GM12878 (cell line): Measurements from ENCODE around the gene CEBPB. TPM values are rescaled to one million over a fixed set of nuclear protein-coding genes. Genes with fewer than 3 reads are reported as not detected.

Experiments used
- ATAC-seq: fragments of 200-7000 bp; cut with Tn5 transposase; 3 replicates; pipeline ENCODE4 v1.9.1; 2020; ENCODE audit warnings: mild to moderate bottlenecking, moderate library complexity
- BruUV-seq: library from RNA; stranded (reverse); fragments of 400-500 nt; replicated peaks from 2 replicates; lab custom pipeline; 2021; lab: Mats Ljungman, UMichigan
- CTCF ChIA-PET: fragments of 300-600 bp; sonication (Branson Sonifier 250); formaldehyde crosslinking; extraction: SDS; loops from one replicate; lab custom pipeline; 2021; ENCODE audit warnings: inconsistent platforms; lab: Yijun Ruan, JAX
- POLR2A ChIA-PET: fragments of 350-600 bp; formaldehyde crosslinking; extraction: SDS; loops from one replicate; lab custom pipeline; 2021; ENCODE audit warnings: inconsistent platforms; lab: Charles Lee
- RAD21 ChIA-PET: fragments of 300-600 bp; sonication (Branson Sonifier 250); formaldehyde crosslinking; loops from one replicate; lab custom pipeline; 2023; ENCODE audit warnings: antibody characterized with exemption; ENCODE audit not compliant: unreplicated experiment; lab: Charles Lee
- SMC1A ChIA-PET: fragments of 300-600 bp; sonication (Branson Sonifier 250); formaldehyde crosslinking; loops from one replicate; lab custom pipeline; 2023; ENCODE audit not compliant: unreplicated experiment, uncharacterized antibody; lab: Charles Lee
- DNase-seq: peaks from one replicate; pipeline ENCODE4 v3.0.0-alpha.2; 2011; ENCODE audit warnings: low read depth, low spot score
- FAIRE-seq: peaks from 3 replicates; lab custom pipeline; 2011; peaks lifted over from hg19 to GRCh38; lab: Jason Lieb, UNC
- H2AFZ ChIP-seq: 2 replicates; pipeline ENCODE4 v1.6.0; 2011; ENCODE audit warnings: low read depth, low read length, control low read depth; ENCODE audit not compliant: control insufficient read depth
- H3K27ac ChIP-seq: 2 replicates; pipeline ENCODE4 v1.5.1; 2011; ENCODE audit warnings: control low read depth; ENCODE audit not compliant: control insufficient read depth, insufficient read depth
- H3K27me3 ChIP-seq, 2 experiments: replicated peaks in 1 of 2; 2 replicates each; pipeline versions ENCODE4 v1.6.0 to v1.6.1; 2011; ENCODE audit warnings: low read length in 1 of 2; ENCODE audit not compliant: control insufficient read depth in 2 of 2, insufficient read depth in 2 of 2
- H3K36me3 ChIP-seq, 2 experiments: 2 replicates each; pipeline ENCODE4 v1.5.1; 2011; ENCODE audit warnings: low read length in 1 of 2; ENCODE audit not compliant: control insufficient read depth in 2 of 2, insufficient read depth in 2 of 2
- H3K4me1 ChIP-seq: 2 replicates; pipeline ENCODE4 v1.6.1; 2011; ENCODE audit warnings: mild to moderate bottlenecking, low read length, moderate library complexity, mixed read lengths; ENCODE audit not compliant: control insufficient read depth, insufficient read depth
- H3K4me2 ChIP-seq: 2 replicates; pipeline ENCODE4 v1.6.0; 2011; ENCODE audit warnings: control low read depth; ENCODE audit not compliant: control insufficient read depth, insufficient read depth
- H3K4me3 ChIP-seq: fragments of 200-600 bp; sonication (generic); 2 replicates; pipeline ENCODE4 v1.5.1; 2016
- H3K79me2 ChIP-seq: 2 replicates; pipeline ENCODE4 v1.6.0; 2011; ENCODE audit warnings: low read length; ENCODE audit not compliant: control insufficient read depth, insufficient read depth
- H3K9ac ChIP-seq: 2 replicates; pipeline ENCODE4 v1.8.0; 2011; ENCODE audit warnings: low read length, control low read depth, mixed read lengths; ENCODE audit not compliant: control insufficient read depth, insufficient read depth
- H3K9me3 ChIP-seq: replicated peaks from 3 replicates; pipeline ENCODE4 v1.5.1; 2011; ENCODE audit warnings: mild to moderate bottlenecking, low read length; ENCODE audit not compliant: control insufficient read depth, insufficient read depth
- H4K20me1 ChIP-seq: 2 replicates; pipeline ENCODE4 v1.6.0; 2011; ENCODE audit not compliant: control insufficient read depth, insufficient read depth
- CREM ChIP-seq: IDR thresholded peaks from 2 replicates; pipeline ENCODE4 v1.6.1; 2014; ENCODE audit warnings: antibody characterized with exemption, low read depth
- HCFC1 ChIP-seq: fragments of 150-350 bp; IDR thresholded peaks from 2 replicates; pipeline ENCODE4 v1.6.1; 2014; ENCODE audit warnings: low read length
- KDM1A ChIP-seq: fragments of 200-600 bp; sonication (generic); IDR thresholded peaks from 2 replicates; pipeline ENCODE4 v1.6.1; 2016; ENCODE audit warnings: borderline replicate concordance
- MEF2B ChIP-seq: fragments of 450-650 bp; IDR thresholded peaks from 2 replicates; pipeline ENCODE4 v1.6.1; 2018; ENCODE audit warnings: mild to moderate bottlenecking, moderate library complexity; ENCODE audit not compliant: partially characterized antibody, poor library complexity, severe bottlenecking
- NFXL1 ChIP-seq: fragments of 450-650 bp; IDR thresholded peaks from 2 replicates; pipeline ENCODE4 v1.6.1; 2017; ENCODE audit warnings: antibody characterized with exemption, mild to moderate bottlenecking, borderline replicate concordance
- SMARCA5 ChIP-seq: fragments of 450-650 bp; IDR thresholded peaks from 2 replicates; pipeline ENCODE4 v1.6.1; 2017; ENCODE audit warnings: mild to moderate bottlenecking
- WGBS: methylation state at CpG from one replicate; pipeline ENCODE4 v1.1.6; 2016; ENCODE audit warnings: low lambda C conversion rate; ENCODE audit not compliant: insufficient replicate concordance, insufficient coverage; ENCODE audit errors: missing lambda C conversion rate; 5-methylcytosine and 5-hydroxymethylcytosine counted together
- in situ Hi-C: fragments of 300-500 bp; cut with MboI; formaldehyde crosslinking; loops from 9 replicates; pipeline ENCODE4 v1.14.3; 2018; ENCODE audit warnings: mixed read lengths
- intact Hi-C: fragments of 100-400 bp; cut with micrococcal nuclease; formaldehyde crosslinking; loops from one replicate; pipeline ENCODE4 v1.14.2; 2022; ENCODE audit not compliant: unreplicated experiment
- polyA plus RNA-seq, 11 experiments: library from polyadenylated mRNA; depleted of rRNA in 4 of 11; unstranded in 6 of 11; stranded (reverse) in 5 of 11; fragments of >200 nt; fragmentation: Nextera tagmentation in 4 of 11; fragmentation: Illumina TruSeq in 1 of 11; extraction: Ambion mirVana in 4 of 11; extraction: Trizol in 1 of 11; gene quantifications; 1 replicate in 1 of 11; 2 replicates in 10 of 11; pipeline versions ENCODE4 v1.2.1 to v1.2.3, GENCODE V29; 2011 to 2016; ENCODE audit warnings: inconsistent platforms in 2 of 11, missing spikeins in 2 of 11, low read depth in 1 of 11
- total RNA-seq, 4 experiments: library from RNA; depleted of rRNA in 3 of 4; stranded (reverse); fragments of >200 nt in 3 of 4; fragmentation: Illumina TruSeq in 1 of 4; extraction: Trizol in 1 of 4; gene quantifications; 2 replicates each; pipeline versions ENCODE4 v1.2.1 to v1.2.3, GENCODE V29; 2013 to 2021
- TF ChIP-seq, protein P1 (sequence below): fragments of 450-650 bp; IDR thresholded peaks from 2 replicates; pipeline ENCODE4 v1.6.1; 2017; ENCODE audit warnings: borderline replicate concordance
- TF ChIP-seq, protein P2 (sequence below): fragments of 450-650 bp; IDR thresholded peaks from 2 replicates; pipeline ENCODE4 v1.6.1; 2018; ENCODE audit warnings: borderline replicate concordance, mild to moderate bottlenecking; ENCODE audit not compliant: partially characterized antibody

Gene CEBPB
- total and polyA plus RNA-seq, 10 of the 15 experiments (the other 5 are each of a cell fraction or from before 2014, with no cell fraction given): 0.18 to 8.8 (median 1.6) TPM

DNA sequence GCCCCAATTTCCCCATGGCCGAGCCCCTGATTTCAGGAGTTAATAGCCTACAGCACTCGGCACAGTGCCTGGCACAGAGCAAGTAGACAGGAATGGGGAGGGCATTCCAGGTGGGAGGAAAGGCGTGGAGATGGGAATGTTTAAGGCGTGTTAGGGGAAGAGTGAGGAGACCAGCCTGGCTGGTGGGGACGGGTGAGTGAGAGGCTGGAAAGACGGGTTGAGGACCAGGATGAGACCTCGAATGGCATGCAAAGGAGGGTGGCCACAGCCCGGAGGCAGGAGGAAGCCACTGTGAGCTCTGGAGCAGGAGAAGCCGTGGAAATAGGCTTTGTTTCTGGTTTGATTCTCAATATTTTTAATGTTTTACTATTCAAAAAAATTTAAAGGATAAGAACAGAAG, 49.5 kb downstream of the CEBPB start:
- in situ Hi-C loops (no loop called here), intact Hi-C loops (no loop called here)
- H3K27ac ChIP-seq: no peak overlapping the region
- H2AFZ ChIP-seq: no peak overlapping the region
- H4K20me1 ChIP-seq: no peaks in the 10 kb centered on the region
- no peaks in the 10 kb centered on the region for H3K36me3 ChIP-seq
- TF ChIP-seq CREM: no peak
- TF ChIP-seq, protein P1, sequence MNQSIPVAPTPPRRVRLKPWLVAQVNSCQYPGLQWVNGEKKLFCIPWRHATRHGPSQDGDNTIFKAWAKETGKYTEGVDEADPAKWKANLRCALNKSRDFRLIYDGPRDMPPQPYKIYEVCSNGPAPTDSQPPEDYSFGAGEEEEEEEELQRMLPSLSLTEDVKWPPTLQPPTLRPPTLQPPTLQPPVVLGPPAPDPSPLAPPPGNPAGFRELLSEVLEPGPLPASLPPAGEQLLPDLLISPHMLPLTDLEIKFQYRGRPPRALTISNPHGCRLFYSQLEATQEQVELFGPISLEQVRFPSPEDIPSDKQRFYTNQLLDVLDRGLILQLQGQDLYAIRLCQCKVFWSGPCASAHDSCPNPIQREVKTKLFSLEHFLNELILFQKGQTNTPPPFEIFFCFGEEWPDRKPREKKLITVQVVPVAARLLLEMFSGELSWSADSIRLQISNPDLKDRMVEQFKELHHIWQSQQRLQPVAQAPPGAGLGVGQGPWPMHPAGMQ: no peak
- TF ChIP-seq MEF2B: no peak
- no peak for TF ChIP-seq HCFC1
- no peak for TF ChIP-seq SMARCA5
- TF ChIP-seq, protein P2, sequence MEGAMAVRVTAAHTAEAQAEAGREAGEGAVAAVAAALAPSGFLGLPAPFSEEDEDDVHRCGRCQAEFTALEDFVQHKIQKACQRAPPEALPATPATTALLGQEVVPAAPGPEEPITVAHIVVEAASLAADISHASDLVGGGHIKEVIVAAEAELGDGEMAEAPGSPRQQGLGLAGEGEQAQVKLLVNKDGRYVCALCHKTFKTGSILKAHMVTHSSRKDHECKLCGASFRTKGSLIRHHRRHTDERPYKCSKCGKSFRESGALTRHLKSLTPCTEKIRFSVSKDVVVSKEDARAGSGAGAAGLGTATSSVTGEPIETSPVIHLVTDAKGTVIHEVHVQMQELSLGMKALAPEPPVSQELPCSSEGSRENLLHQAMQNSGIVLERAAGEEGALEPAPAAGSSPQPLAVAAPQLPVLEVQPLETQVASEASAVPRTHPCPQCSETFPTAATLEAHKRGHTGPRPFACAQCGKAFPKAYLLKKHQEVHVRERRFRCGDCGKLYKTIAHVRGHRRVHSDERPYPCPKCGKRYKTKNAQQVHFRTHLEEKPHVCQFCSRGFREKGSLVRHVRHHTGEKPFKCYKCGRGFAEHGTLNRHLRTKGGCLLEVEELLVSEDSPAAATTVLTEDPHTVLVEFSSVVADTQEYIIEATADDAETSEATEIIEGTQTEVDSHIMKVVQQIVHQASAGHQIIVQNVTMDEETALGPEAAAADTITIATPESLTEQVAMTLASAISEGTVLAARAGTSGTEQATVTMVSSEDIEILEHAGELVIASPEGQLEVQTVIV: no peak
- TF ChIP-seq NFXL1: no peak
- TF ChIP-seq KDM1A: no peak
- TF ChIP-seq, all 136 proteins: peak for 0
- BruUV-seq: no TSS peak
- Histone ChIP-seq H3K4me3 (no peak overlapping the region), H3K4me2 (no peak overlapping the region), H3K79me2 (no peaks in the 10 kb centered on the region), H3K9me3 (no peaks in the 10 kb centered on the region), H3K4me1 (no peaks in the 10 kb centered on the region), H3K27me3 (no peaks in the 10 kb centered on the region; a peak in 1 of 4 replicates), H3K9ac (no peak overlapping the region)
- DNase-seq: no peak
- FAIRE-seq: no peak
- 20% methylated on average over 9 of the region's 9 CpGs for WGBS
- CTCF ChIA-PET: interaction anchor here (0.7 kb wide), 1 partner anchor 136 kb away, joined by 3 read pairs; no protein-coding TSS in a partner anchor
- RAD21 ChIA-PET: no interaction called here
- SMC1A ChIA-PET: no interaction called here
- POLR2A ChIA-PET: no interaction called here
- ATAC-seq: no peak
